HG03520 (cell line): ENCODE results near the gene C4B.
"Not testable (repeated sequence)": the region's sequence is repeated elsewhere in the genome, so short reads cannot be mapped to it uniquely, and the experiment has no call there.

Source experiments
- ATAC-seq: cut with Tn5 transposase; IDR thresholded peaks from one replicate; pipeline ENCODE4 v1.9.1; 2021; ENCODE audit warnings: mild to moderate bottlenecking, moderate library complexity; ENCODE audit not compliant: unreplicated experiment

The C4B gene

DNA sequence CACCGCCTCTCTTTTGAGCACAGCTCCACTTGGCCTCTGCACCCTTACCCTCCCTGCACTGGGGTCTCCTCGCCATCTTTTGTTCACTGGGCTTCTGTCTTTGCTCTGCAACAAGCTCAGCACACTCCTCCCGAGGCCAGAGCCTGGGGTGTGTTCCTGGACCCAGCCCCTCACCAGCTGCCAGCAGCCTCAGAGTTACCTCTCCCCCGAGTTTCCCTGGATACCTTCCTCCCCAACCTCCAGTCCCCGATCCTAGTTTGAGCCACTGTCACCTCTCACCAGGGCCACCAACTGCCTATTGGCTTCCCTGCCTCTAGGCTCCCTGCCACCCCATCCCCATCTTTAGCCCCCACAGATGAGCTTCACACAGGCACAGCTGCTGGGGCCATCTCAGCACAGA is 36.0 kb downstream of the C4B start:
- no peak for ATAC-seq

DNA sequence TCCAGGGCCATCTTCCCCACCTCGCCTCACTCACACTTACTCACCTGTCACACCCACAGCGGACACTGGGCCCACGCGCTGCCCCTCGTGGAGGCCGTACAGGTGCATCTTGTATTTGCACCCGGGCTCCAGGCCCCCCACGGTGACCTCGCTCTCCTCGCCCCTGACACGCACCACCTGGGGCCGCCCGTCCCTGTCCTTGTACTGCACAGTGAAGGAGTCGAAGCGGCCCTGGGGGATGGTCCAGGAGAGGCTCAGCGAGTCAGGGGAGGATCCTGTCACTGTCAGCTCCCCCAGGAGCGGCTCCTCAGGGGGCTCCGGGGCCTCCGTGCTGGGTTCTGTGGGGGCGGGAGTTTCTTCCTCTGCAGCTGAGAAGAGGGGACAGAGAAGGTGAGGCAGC is 38.0 kb downstream of the C4B start:
- not testable (repeated sequence) for ATAC-seq

- not testable (repeated sequence) for ATAC-seq
These were observed 38.7 kb downstream of the C4B start for GRCh38 chr6:32053314-32053713.

GRCh38 chr6:32055756-32056155 is 41.2 kb downstream of the C4B start:
- ATAC-seq: not testable (repeated sequence)

GRCh38 chr6:32056254-32056653 is 41.7 kb downstream of the C4B start:
- no peak for ATAC-seq

- ATAC-seq: no peak
These were observed 43.4 kb downstream of the C4B start for GRCh38 chr6:32057966-32058365.

GRCh38 chr6:32058511-32058963 is 43.9 kb downstream of the C4B start:
- no peak for ATAC-seq

DNA sequence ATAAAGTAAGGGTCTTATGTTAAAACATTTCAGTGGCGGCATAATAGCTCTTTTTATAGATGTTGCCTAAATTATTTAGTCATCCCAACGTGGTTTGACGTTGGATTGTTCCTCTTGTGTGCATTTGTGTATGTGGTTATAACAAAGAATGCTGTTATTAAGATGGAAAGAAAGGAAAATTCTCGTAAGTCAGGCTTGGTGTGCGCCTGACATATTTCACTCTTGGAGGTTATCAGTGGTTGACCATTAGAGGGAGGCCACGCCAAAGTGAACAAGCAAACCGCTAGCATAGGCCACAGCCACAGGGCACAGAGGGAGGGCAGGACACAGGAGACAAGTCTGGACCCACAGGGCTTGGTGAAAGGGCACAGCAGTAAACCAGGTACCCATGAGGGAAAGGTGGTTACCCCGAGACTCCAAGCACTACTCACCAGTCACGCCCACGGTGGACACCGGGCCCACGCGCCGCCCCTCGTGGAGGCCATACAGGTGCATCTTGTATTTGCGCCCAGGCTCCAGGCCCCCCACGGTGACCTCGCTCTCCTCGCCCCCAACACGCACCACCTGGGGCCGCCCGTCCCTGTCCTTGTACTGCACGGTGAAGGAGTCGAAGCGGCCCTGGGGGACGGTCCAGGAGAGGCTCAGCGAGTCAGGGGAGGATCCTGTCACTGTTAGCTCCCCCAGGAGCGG is 46.5 kb downstream of the C4B start:
- no peak for ATAC-seq

DNA sequence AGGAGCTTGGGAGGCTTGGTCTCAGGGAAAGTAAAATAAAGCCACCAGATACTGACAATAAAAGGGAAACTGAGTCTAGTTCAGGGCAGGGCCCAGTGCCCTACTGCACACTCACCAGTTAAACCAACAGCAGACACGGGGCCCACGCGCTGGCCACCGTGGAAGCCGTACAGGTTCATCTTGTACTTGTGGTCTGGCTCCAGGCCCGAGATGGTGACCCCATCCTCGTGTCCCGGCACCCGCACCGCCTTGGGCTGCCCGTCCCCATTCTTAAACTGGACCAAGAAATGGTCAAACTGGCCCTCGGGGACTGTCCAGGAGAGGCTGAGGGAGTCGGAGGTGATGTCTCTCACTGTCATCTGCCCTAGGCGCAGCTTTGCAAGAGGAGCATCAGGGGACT is 50.1 kb downstream of the C4B start:
- no peak for ATAC-seq

DNA sequence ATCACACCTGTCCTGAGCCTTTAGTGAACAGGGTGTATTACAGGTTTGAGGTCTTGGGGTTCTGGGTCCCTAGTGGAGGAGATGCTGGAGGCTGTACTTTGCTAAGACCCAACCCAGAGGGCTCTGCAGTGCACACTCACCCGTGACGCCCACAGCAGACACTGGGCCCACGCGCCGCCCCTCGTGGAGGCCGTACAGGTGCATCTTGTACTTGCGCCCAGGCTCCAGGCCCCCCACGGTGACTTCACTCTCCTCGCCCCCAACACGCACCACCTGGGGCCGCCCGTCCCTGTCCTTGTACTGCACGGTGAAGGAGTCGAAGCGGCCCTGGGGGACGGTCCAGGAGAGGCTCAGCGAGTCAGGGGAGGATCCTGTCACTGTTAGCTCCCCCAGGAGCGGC is 52.9 kb downstream of the C4B start:
- ATAC-seq: not testable (repeated sequence)

GRCh38 chr6:32068315-32068714 is 53.7 kb downstream of the C4B start:
- not testable (repeated sequence) for ATAC-seq

- no peak for ATAC-seq
These were observed 54.3 kb downstream of the C4B start for GRCh38 chr6:32068867-32069266.

GRCh38 chr6:32069460-32069859 is 54.9 kb downstream of the C4B start:
- ATAC-seq: no peak

GRCh38 chr6:32069878-32070515 is 55.4 kb downstream of the C4B start:
- ATAC-seq: no peak

DNA sequence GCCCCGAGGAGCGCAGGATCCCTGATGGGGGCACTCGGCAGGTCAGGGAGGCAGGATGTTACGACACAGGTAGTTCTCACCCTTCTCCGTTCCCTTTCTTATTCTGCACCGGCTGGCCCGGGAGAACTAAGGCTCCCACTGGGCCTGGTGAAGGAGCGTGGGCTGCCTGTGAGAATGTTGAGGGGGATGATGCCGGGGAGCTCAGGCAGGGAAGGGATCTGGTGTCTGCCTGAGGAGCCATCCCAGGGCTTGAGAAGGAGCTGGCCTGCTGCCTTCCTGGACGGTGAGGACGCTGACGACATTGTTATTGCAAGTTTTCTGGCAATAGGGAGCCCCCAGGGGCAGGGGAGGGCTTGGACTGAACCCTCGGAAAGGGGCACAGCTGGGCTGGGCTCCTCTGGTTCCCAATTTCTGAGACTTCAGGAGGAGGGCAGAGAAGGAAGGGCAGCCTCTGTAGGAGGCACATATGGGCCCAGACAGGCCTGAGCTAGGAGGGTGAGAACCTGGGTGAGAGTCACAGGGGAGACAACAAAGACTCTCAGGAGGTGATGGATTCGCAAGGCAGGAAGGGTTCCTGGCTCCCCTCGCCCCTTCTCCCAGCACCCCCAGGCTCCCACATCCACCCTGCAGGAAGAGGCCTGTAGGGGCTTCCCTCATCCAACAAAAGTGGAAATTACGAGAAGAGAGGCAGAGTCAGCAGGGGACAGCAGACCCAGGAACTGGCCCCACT is 56.4 kb downstream of the C4B start:
- no peak for ATAC-seq

DNA sequence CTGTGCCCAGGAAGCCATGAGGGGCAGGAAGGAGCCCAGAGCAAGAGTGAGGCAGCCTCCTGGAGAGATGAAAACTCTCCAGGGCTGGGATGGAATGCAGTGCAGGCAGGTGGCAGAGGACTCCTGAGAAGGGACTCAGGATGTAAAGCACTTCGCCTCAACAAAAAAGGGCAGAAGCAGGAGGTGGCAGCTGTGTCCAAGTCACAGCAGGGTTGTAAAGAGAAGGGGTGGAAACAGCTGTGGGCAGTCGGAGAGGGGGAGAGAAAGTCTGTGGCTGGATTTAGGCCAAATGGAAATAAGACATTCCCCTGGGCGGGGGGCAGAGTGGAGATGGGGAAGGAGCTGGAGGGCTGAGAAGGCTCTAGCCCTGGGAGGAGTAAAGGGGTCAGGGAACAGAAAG is 58.5 kb downstream of the C4B start:
- ATAC-seq: no peak

DNA sequence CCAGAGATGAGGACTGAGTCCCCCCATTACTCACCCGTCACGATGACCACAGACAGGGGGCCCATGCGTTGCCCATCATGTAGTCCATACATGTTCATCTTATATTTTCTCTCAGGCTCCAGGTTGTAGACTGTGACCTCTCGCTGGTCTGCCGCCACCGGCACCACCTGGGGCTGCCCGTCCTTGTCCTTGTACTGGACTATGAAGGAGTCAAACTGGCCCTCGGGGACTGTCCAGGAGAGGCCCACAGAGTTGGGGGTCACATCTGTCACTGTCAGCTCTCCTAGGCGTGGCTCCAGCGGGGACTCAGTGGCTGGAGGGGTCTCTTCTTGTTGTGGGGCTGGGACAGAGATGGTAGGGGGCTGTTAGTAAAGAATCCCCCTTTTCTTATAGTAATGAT is 59.0 kb downstream of the C4B start:
- no peak for ATAC-seq

DNA sequence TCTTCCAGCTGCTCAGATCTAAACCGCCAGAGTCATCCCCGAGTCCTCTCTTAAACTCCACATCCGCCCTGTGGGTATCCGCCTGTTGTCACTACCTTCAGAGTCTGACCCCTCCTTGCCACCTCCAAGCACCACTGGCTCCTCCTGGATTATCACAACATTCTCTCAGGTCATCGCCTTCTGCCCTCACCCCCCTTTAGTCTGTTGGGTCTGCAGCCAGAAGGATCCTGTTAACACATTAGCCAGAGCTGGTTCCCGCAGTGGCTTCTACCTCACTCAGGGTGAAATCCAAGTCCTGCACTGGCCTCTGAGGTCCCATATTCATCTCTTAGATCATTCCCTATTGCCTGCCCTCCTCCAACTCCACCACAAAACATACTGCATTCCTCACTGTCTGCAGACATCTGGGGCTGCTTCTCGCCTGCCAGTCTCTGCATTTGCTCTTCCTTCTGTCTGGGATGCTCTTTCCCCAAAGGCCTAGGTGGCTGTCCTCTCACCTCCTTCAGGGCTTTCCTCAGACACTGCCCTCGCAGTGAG is 60.5 kb downstream of the C4B start:
- no peak for ATAC-seq

DNA sequence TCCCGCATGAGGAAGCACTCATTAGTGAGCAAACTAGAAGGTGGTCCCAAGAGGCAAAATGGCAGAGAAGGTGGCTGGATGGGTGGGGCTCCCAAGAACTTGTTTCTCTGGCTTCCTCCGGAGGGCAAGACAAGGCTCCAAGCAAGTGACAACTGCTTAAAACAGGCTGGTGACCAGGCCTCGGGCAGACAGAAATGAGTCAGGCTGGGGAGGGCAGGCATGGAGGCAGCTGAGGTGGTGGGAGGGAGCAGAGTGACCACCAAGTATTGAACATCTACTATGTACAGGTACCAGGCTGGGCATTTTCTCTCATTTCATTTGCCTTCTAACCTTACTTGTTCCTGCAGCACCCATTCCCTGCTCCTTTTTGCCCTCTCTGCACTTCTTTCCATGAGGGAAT is 61.2 kb downstream of the C4B start:
- ATAC-seq: no peak

DNA sequence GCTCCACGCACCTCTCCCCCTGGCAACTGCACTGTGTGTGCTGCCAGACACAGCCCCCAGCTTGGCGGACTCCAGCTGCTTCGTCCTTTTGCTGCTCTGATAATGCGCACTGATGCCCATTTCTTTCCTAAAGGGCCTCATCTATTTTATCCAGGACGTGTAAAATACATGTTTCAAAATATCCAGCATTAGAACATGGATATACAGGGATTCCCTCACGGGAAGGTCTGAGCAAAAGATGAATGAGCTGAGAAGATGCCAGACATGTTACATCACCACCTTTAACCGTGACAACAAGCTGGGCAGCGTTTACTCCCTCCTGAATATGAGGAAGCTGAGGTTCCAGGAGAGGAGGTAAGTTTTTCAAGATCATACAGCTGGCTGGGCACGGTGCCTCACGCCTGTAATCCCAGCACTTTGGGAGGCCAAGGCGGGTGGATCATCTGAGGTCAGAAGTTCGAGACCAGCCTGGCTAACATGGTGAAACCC is 61.8 kb downstream of the C4B start:
- ATAC-seq: no peak

- no peak for ATAC-seq
These were observed 65.1 kb downstream of the C4B start for GRCh38 chr6:32079566-32080290.
